ENCODE data around the gene WASL.

- TF ChIP-seq POLR2A (IDR thresholded peaks at IDR 0.05; ENCODE audit: low read depth, low read length) (no peak), POLR2AphosphoS5 (IDR thresholded peaks at IDR 0.05; ENCODE audit: low read depth, low read length) (no peak)
These were observed 67.2 kb downstream of the WASL start for GRCh38 chr7:123681561-123681960.

Data from GM12892 (cell line).